Liver (tissue), 9 donors: ENCODE results near the gene CEMIP. TPM values are rescaled to one million over a fixed set of nuclear protein-coding genes. Genes with fewer than 3 reads are reported as not detected.

Source experiments
- DNase-seq: peaks from one replicate; pipeline ENCODE4 v3.0.0-alpha.2; 2017; ENCODE audit warnings: low spot score
- H3K27ac ChIP-seq, 2 donors: one replicate each; pipeline ENCODE4 v1.7.0; 2013; ENCODE audit warnings: inconsistent platforms in 2 of 2, low read length in 2 of 2, control low read depth in 1 of 2, low read depth in 1 of 2, mild to moderate bottlenecking in 1 of 2
- H3K27me3 ChIP-seq, 4 donors: one replicate each; pipeline versions ENCODE4 v1.6.1 to v1.7.0; 2013; ENCODE audit warnings: low read length in 3 of 4, inconsistent platforms in 1 of 4, mild to moderate bottlenecking in 1 of 4, moderate library complexity in 1 of 4; ENCODE audit not compliant: control insufficient read depth in 4 of 4, insufficient read depth in 4 of 4
- H3K36me3 ChIP-seq, 4 donors: one replicate each; pipeline versions ENCODE4 v1.6.1 to v1.7.0; 2013; ENCODE audit warnings: low read length in 3 of 4, mild to moderate bottlenecking in 3 of 4, low read depth in 1 of 4, moderate library complexity in 1 of 4; ENCODE audit not compliant: control insufficient read depth in 4 of 4, insufficient read depth in 3 of 4
- H3K4me1 ChIP-seq, 4 donors: one replicate each; pipeline versions ENCODE4 v1.6.1 to v1.7.0; 2013; ENCODE audit warnings: low read length in 3 of 4, mild to moderate bottlenecking in 3 of 4, moderate library complexity in 1 of 4; ENCODE audit not compliant: control insufficient read depth in 4 of 4, insufficient read depth in 4 of 4
- H3K4me3 ChIP-seq, 3 donors: one replicate each; pipeline versions ENCODE4 v1.6.1 to v1.7.0; 2013; ENCODE audit warnings: low read length in 3 of 3, control low read depth in 1 of 3, low read depth in 1 of 3, mild to moderate bottlenecking in 1 of 3
- H3K9ac ChIP-seq, 2 donors: one replicate each; pipeline ENCODE4 v1.7.0; 2013; ENCODE audit warnings: low read length in 2 of 2, mild to moderate bottlenecking in 2 of 2, moderate library complexity in 2 of 2, control low read depth in 1 of 2, low read depth in 1 of 2
- H3K9me3 ChIP-seq, 4 donors: one replicate each; pipeline versions ENCODE4 v1.6.1 to v1.7.0; 2013; ENCODE audit warnings: low read length in 3 of 4; ENCODE audit not compliant: control insufficient read depth in 4 of 4
- ATF3 ChIP-seq: IDR thresholded peaks from 2 replicates; pipeline ENCODE4 v1.6.1; 2016; ENCODE audit warnings: antibody characterized with exemption
- CTCF ChIP-seq: fragments of 150-350 bp; IDR thresholded peaks from 2 replicates; pipeline ENCODE4 v1.5.1; 2017; ENCODE audit warnings: improper control_type of control experiment, low read depth, low read length; ENCODE audit not compliant: missing input control
- EGR1 ChIP-seq, 2 donors: IDR thresholded peaks; 2 replicates each; pipeline ENCODE4 v1.6.1; 2016 to 2018; ENCODE audit warnings: antibody characterized with exemption in 2 of 2, low read depth in 2 of 2
- FOXA1 ChIP-seq: IDR thresholded peaks from 2 replicates; pipeline ENCODE4 v1.6.1; 2016; ENCODE audit warnings: antibody characterized with exemption
- FOXA2 ChIP-seq: IDR thresholded peaks from 2 replicates; pipeline ENCODE4 v1.6.1; 2016; ENCODE audit warnings: antibody characterized with exemption
- GABPA ChIP-seq, 2 donors: IDR thresholded peaks in 1 of 2; conservative IDR thresholded peaks in 1 of 2; 2 replicates each; pipeline ENCODE4 v1.6.1; 2016; ENCODE audit warnings: antibody characterized with exemption in 2 of 2, mild to moderate bottlenecking in 1 of 2, moderate library complexity in 1 of 2
- HNF4G ChIP-seq: IDR thresholded peaks from 2 replicates; pipeline ENCODE4 v1.6.1; 2016; ENCODE audit warnings: antibody characterized with exemption
- JUND ChIP-seq, 2 donors: IDR thresholded peaks; 2 replicates each; pipeline ENCODE4 v1.6.1; 2016; ENCODE audit warnings: antibody characterized with exemption in 2 of 2
- MAX ChIP-seq: IDR thresholded peaks from 2 replicates; pipeline ENCODE4 v1.6.1; 2016; ENCODE audit warnings: antibody characterized with exemption
- NR2F2 ChIP-seq: IDR thresholded peaks from 2 replicates; pipeline ENCODE4 v1.6.1; 2016; ENCODE audit warnings: antibody characterized with exemption
- RAD21 ChIP-seq, 2 donors: IDR thresholded peaks; 2 replicates each; pipeline ENCODE4 v1.6.1; 2016; ENCODE audit warnings: antibody characterized with exemption in 2 of 2, mild to moderate bottlenecking in 2 of 2
- REST ChIP-seq: IDR thresholded peaks from 2 replicates; pipeline ENCODE4 v1.6.1; 2016; ENCODE audit warnings: antibody characterized with exemption, mild to moderate bottlenecking
- RXRA ChIP-seq, 2 donors: IDR thresholded peaks; 2 replicates each; pipeline ENCODE4 v1.6.1; 2017 to 2018; ENCODE audit warnings: antibody characterized with exemption in 2 of 2, mild to moderate bottlenecking in 1 of 2
- SP1 ChIP-seq: IDR thresholded peaks from 2 replicates; pipeline ENCODE4 v1.6.1; 2018; ENCODE audit warnings: antibody characterized with exemption, mild to moderate bottlenecking
- TAF1 ChIP-seq: conservative IDR thresholded peaks from 2 replicates; pipeline ENCODE4 v1.6.1; 2016; ENCODE audit warnings: antibody characterized with exemption, mild to moderate bottlenecking
- YY1 ChIP-seq: IDR thresholded peaks from 2 replicates; pipeline ENCODE4 v1.6.1; 2016; ENCODE audit warnings: antibody characterized with exemption, mild to moderate bottlenecking
- ZBTB33 ChIP-seq: IDR thresholded peaks from 2 replicates; pipeline ENCODE4 v1.6.1; 2016; ENCODE audit warnings: antibody characterized with exemption
- WGBS: extraction: QIAGEN DNeasy Blood & Tissue Kit; methylation state at CpG from one replicate; pipeline ENCODE4 v1.1.7; 2013; 5-methylcytosine and 5-hydroxymethylcytosine counted together
- polyA plus RNA-seq, 2 donors: library from polyadenylated mRNA; stranded (reverse) in 1 of 2; unstranded in 1 of 2; fragments of 200-250 nt in 1 of 2; fragments of >200 nt in 1 of 2; fragmentation: Nextera tagmentation in 1 of 2; extraction: Ambion mirVana in 1 of 2; gene quantifications; one replicate each; pipeline versions ENCODE4 v1.2.1 to v1.2.3, GENCODE V29; 2013 to 2015
- total RNA-seq, 2 donors: library from RNA; depleted of rRNA; stranded (reverse); fragments of >200 nt; gene quantifications; one replicate each; pipeline ENCODE4 v1.2.3, GENCODE V29; 2014
- donor health status: healthy.
- donor health status: healthy.
- donor health status: healthy.
- donor health status: healthy.
- donor health status: healthy.

CEMIP gene
- total and polyA plus RNA-seq, 4 donors: under 0.01 to 0.89 (median 0.21) TPM

GRCh38 chr15:80739919-80740318 is 39.3 kb upstream of the CEMIP start (continued):
- TF ChIP-seq REST (no peak), NR2F2 (no peak), EGR1 (IDR thresholded peaks at IDR 0.05; ENCODE audit: low read depth in 2 of 2) (no peak), ZBTB33 (no peak), SP1 (no peak)

GRCh38 chr15:80742081-80742480 is 37.1 kb upstream of the CEMIP start:
- peaks cover 0 to 1% (median 0%) of the 10 kb centered on the region in 4 donors for H3K4me1 ChIP-seq
- H3K36me3 ChIP-seq: no peaks in the 10 kb centered on the region
- TF ChIP-seq NR2F2 (no peak), RXRA (IDR thresholded peaks at IDR 0.05) (no peak), FOXA2 (no peak), MAX (no peak), EGR1 (IDR thresholded peaks at IDR 0.05; ENCODE audit: low read depth in 2 of 2) (no peak), RAD21 (IDR thresholded peaks at IDR 0.05) (no peak), SP1 (no peak), YY1 (no peak), TAF1 (no peak), CTCF (no peak), GABPA (IDR thresholded peaks at IDR 0.05 in 1 of 2, conservative IDR thresholded peaks at IDR 0.05 in 1 of 2) (no peak), REST (no peak), JUND (IDR thresholded peaks at IDR 0.05) (no peak), HNF4G (no peak), ATF3 (no peak), ZBTB33 (no peak), FOXA1 (no peak)
- H3K27me3 ChIP-seq: no peaks in the 10 kb centered on the region
- 97% methylated on average over 4 of the region's 4 CpGs for WGBS
- no peak overlapping the region for H3K9ac ChIP-seq
- H3K27ac ChIP-seq: no peak overlapping the region
- H3K9me3 ChIP-seq: no peaks in the 10 kb centered on the region
- DNase-seq: no peak
- no peak overlapping the region for H3K4me3 ChIP-seq
